Epithelial cell of esophagus (primary cell): ENCODE data around the gene GFRA1.

Experiments
- DNase-seq: peaks from one replicate; pipeline ENCODE4 v3.0.0; 2010; ENCODE audit warnings: low read depth
- H3K4me3 ChIP-seq: 2 replicates; pipeline ENCODE4 v1.5.1; 2011; ENCODE audit warnings: mild to moderate bottlenecking, low read length, control low read depth
- TF ChIP-seq, protein P1 (sequence below): IDR thresholded peaks from 2 replicates; pipeline ENCODE4 v1.5.1; 2011; ENCODE audit warnings: low read depth, mild to moderate bottlenecking, low read length, control low read depth, inconsistent platforms; ENCODE audit not compliant: insufficient read depth; ENCODE audit errors: missing control alignments

GFRA1 gene

GRCh38 chr10:116216676-116217075 lies 56.3 kb downstream of the GFRA1 start:
- H3K4me3 ChIP-seq = no peak overlapping the region
- TF ChIP-seq, protein P1, sequence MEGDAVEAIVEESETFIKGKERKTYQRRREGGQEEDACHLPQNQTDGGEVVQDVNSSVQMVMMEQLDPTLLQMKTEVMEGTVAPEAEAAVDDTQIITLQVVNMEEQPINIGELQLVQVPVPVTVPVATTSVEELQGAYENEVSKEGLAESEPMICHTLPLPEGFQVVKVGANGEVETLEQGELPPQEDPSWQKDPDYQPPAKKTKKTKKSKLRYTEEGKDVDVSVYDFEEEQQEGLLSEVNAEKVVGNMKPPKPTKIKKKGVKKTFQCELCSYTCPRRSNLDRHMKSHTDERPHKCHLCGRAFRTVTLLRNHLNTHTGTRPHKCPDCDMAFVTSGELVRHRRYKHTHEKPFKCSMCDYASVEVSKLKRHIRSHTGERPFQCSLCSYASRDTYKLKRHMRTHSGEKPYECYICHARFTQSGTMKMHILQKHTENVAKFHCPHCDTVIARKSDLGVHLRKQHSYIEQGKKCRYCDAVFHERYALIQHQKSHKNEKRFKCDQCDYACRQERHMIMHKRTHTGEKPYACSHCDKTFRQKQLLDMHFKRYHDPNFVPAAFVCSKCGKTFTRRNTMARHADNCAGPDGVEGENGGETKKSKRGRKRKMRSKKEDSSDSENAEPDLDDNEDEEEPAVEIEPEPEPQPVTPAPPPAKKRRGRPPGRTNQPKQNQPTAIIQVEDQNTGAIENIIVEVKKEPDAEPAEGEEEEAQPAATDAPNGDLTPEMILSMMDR = no peak
- no peak for DNase-seq

- DNase-seq = no peak
- no peak overlapping the region for H3K4me3 ChIP-seq
- TF ChIP-seq, protein P1 = no peak
Observed at GRCh38 chr10:116215651-116216050, 57.4 kb downstream of the GFRA1 start.

- no peak for DNase-seq
- TF ChIP-seq, protein P1 = no peak
Observed at GRCh38 chr10:116211682-116212081, 61.3 kb downstream of the GFRA1 start.

GRCh38 chr10:116210588-116211346 lies 62.2 kb downstream of the GFRA1 start:
- TF ChIP-seq, protein P1 = no peak
- no peak overlapping the region for H3K4me3 ChIP-seq
- DNase-seq = no peak

More at GRCh38 chr10:116211682-116212081, 61.3 kb downstream of the GFRA1 start:
- no peak overlapping the region for H3K4me3 ChIP-seq

GRCh38 chr10:116209781-116210180 lies 63.2 kb downstream of the GFRA1 start:
- no peak for DNase-seq
- H3K4me3 ChIP-seq = no peak overlapping the region
- TF ChIP-seq, protein P1 = no peak

GRCh38 chr10:116208956-116209567 lies 63.9 kb downstream of the GFRA1 start:
- H3K4me3 ChIP-seq = no peak overlapping the region
- no peak for DNase-seq
- TF ChIP-seq, protein P1 = no peak
